Measurements from ENCODE around the gene WDR37.

WDR37 gene

GRCh38 chr10:1130995-1131790 lies 75.0 kb downstream of the WDR37 start:
- in situ Hi-C loops (cut with HindIII; ENCODE audit: low sequenced_read_pairs), result no loop called here
- DNase-seq (ENCODE audit: low read depth), result no peak
- no peak overlapping the region for H3K4me3 ChIP-seq (ENCODE audit: low read depth, low read length)
- no peak for TF ChIP-seq CTCF (IDR thresholded peaks at IDR 0.05; ENCODE audit: low read depth, low read length, missing control alignments)

DNA sequence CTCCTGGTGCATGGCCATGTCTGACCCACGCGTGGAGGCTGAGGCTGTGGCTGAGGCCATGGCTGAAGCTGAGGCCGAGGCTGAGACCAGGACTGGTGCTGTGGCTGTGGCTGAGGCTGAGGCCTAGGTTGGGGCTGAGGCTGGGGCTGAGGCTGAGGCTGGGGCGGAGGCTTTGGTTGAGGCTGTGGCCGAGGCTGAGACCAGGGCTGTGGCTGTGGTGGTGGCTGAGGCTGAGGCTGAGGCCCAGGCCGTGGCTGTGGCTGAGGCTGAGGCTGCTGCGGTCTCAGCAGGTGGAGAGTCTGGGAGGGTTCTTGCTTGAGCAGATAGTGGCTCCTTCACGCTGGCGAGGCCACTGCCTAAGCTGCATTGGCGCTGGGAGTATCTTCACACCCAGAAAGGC lies 76.4 kb downstream of the WDR37 start:
- no peak for TF ChIP-seq CTCF (IDR thresholded peaks at IDR 0.05; ENCODE audit: low read depth, low read length, missing control alignments)
- in situ Hi-C loops (cut with HindIII; ENCODE audit: low sequenced_read_pairs), result no loop called here
- no peak overlapping the region for H3K4me3 ChIP-seq (ENCODE audit: low read depth, low read length)
- no peak for DNase-seq (ENCODE audit: low read depth)

DNA sequence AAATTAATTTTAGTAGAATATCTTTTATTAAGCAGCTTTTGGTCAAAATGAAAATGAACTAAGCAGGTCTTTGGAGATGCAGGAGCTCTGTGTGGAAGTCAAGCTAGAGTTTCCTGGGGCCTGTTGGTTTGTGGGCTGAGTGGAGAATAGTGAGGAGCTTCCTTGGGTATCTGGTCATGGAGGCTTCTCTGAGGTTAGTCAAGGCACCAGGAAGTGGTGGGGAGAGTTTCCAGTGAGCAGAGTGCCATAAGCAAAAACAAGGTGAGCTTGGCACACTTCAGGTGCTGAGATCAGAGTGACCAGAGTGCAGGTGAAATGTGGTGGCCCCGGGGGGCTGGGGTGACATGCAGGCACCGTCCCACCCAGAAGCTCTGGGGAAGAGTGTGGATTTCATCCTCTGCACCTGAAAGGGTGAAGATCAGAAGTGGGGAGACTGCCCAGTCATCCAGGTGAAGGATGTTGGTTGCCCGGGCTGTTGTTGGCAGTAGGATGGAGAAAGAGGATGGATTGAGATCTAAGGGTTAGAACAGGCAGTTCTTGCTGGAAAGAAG lies 77.4 kb downstream of the WDR37 start:
- in situ Hi-C loops (cut with HindIII; ENCODE audit: low sequenced_read_pairs), result no loop called here
- no peak for TF ChIP-seq CTCF (IDR thresholded peaks at IDR 0.05; ENCODE audit: low read depth, low read length, missing control alignments)
- DNase-seq (ENCODE audit: low read depth), result no peak
- H3K4me3 ChIP-seq (ENCODE audit: low read depth, low read length), result no peak overlapping the region

DNA sequence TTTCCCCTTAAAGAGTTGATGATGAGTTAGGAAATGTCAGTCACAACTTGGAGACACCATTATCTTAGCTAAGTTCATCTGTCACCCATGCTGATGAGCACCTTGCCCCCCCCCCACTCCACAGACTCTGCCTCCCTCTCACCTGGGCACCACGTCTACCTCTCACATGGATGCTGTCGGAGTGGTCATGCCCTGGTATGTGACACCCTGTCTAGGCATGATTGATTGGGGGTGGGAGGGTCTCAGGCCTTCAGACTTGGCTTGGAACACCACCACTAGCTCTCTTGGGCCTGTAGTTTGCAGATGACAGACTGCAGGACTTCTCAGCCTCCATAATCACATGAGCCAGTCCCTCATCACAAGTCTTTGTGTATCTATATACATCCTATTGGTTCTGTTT lies 78.0 kb downstream of the WDR37 start:
- no peak for TF ChIP-seq CTCF (IDR thresholded peaks at IDR 0.05; ENCODE audit: low read depth, low read length, missing control alignments)
- H3K4me3 ChIP-seq (ENCODE audit: low read depth, low read length), result no peak overlapping the region
- no peak for DNase-seq (ENCODE audit: low read depth)
- in situ Hi-C loops (cut with HindIII; ENCODE audit: low sequenced_read_pairs), result no loop called here

GRCh38 chr10:1136268-1136667 lies 80.1 kb downstream of the WDR37 start:
- in situ Hi-C loops (cut with HindIII; ENCODE audit: low sequenced_read_pairs), result no loop called here
- TF ChIP-seq CTCF (IDR thresholded peaks at IDR 0.05; ENCODE audit: low read depth, low read length, missing control alignments), result no peak
- no peak overlapping the region for H3K4me3 ChIP-seq (ENCODE audit: low read depth, low read length)
- no peak for DNase-seq (ENCODE audit: low read depth)

DNA sequence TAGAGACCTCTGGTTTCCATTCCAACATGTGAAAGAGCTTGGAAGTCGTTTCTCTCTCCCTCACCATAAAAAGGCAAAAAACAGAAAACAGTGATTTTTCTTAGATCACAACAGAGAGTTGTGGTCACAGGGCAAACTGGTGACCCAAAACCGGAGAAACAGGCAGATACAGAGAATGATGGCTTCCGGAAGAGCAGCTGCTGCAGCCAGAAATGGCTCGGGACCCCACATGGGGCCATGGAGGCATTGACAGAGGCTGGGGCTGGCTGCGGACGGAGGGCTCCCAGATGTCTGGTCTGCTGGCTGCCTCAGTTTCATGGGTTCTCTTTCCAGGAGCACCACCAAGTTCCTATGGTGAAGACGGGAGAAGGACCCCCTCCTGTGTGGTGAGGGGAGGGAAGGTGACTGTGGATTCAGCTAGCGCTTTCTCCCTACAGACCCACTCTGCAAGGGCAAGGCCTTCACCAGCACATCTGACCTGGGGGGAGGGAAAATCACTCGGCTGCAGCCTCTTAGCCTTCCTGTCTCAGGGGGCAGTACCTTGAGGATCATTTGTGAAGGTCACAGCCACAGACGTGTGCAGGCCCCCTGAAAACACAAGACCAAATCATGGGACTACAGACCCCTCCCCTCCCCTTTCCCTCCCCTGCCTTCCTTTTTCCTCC lies 81.4 kb downstream of the WDR37 start:
- no peak overlapping the region for H3K4me3 ChIP-seq (ENCODE audit: low read depth, low read length)
- no peak for DNase-seq (ENCODE audit: low read depth)
- in situ Hi-C loops (cut with HindIII; ENCODE audit: low sequenced_read_pairs), result no loop called here
- TF ChIP-seq CTCF (IDR thresholded peaks at IDR 0.05; ENCODE audit: low read depth, low read length, missing control alignments), result no peak

All from astrocyte of the cerebellum (primary cell).